GM19438 (cell line): ENCODE measurements around the gene CARMIL1.

Source experiments
- ATAC-seq: cut with Tn5 transposase; IDR thresholded peaks from one replicate; pipeline ENCODE4 v1.9.1; 2021; ENCODE audit warnings: low read depth; ENCODE audit not compliant: unreplicated experiment

Gene CARMIL1

GRCh38 chr6:25490018-25490801 is 211.0 kb downstream of the CARMIL1 start:
- ATAC-seq: no peak

- no peak for ATAC-seq
Observed at GRCh38 chr6:25492951-25493350, 213.8 kb downstream of the CARMIL1 start.

DNA sequence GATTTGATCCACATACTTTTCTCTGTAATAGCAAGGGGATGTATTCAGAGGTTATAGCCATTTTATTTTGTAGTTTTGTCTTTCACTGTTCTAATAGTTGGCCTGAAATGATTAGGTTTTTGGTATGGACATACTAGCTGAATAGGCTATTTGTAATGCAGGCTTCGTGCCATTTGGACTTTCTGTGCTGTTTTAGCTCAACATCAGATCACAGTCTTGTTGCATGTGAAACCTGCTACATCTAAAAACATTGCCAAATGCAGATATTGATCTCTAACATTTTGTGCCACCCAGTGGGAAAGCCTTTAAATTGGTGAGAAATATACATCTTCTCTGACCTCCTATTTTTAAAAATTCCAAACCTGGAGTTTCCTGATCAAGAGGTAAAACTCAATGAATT is 215.3 kb downstream of the CARMIL1 start:
- ATAC-seq: no peak

DNA sequence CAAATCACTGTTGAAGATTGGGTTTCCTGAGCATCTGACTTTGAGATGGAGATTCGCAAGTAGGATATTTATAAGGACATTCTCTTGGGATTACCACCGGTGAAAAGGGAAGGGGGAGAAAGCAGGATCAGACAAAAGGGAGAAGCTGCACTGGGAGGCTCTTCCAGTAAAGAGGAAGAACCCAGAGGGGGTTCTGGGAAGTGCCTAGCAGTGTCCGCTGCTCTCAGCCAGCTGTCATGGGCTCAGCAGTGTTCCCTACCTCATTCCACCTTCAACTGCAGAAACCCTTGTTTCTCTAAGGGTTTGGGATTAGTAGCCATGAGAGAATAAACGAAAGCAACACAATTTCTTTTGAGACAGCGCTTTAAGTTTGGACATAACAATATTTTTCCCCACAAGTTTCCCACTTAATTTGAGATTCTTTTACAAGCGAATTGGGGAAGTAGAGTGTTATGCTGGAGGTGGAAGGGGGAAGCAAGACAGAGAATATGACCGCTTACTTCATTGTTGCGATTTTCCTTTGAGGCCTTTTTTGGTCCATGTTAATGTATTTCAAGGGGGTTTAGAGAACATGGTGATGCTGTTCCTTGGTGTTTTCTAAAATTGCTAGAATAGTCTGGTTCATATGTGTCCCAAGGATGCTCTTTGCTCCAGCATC is 218.3 kb downstream of the CARMIL1 start:
- ATAC-seq: no peak

DNA sequence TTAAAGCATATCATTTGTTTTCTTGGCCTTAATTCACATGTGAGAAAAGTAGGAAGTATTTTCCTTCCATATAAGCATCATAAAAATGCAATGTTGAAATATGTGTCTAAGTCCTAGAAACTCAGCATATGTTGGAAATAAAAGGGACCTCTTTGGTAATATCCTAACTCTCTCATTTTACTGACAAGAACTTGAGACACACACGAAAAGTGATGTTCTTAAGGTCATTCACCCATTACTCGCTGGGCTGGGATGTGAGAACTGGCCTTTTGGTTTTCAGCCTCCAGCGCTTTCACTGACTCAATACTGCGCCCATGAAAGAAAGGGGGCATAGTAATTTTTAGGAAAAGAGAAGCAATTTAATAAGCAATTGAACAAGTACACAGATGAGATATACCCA is 219.3 kb downstream of the CARMIL1 start:
- no peak for ATAC-seq

DNA sequence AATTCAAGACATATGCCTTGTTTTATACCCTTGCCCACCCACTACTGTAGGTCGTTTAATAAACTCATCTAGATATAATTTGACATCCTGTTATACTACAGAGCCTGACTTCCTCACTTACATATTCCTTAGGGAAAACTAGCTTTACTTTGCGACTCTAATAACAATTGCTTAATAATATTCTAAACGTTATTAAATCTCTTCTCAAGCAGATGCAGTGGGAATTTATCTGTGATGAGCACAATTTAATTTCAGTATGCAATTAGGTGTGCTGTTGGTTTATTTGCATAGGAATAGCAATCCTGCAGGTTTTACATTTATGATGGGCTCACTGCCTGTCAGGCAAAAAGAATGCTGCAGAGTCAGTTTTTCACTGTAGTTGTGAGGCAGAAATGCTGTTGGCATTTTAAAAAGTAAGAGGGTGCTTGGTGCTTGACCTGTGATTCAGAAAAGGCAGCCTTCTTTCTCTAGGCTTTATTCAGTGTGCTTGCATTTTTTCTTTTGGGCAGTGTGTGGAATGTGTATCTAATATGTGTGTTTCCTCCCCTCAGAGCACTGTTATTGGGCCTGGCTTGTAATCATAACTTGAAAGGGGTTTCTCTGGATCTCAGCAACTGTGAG is 220.6 kb downstream of the CARMIL1 start:
- no peak for ATAC-seq

DNA sequence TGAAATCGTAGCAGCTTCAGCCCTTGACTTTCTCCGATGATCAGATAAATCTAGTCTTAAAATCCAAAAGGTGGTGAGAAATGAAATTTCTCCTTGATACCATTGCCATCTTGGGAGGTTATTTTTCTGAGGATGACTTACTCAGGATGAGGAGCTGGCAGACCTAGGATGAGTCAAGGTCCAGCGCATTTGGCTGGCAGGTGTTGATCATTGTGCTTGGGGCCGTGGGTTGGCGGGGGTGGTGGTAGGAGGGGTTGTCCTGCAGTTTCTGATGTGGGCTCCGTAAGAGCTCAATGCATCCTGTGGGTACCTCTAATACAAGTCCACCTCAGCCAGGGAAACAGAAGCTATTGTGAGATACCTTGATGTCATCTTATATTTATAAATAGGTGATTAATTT is 224.5 kb downstream of the CARMIL1 start:
- ATAC-seq: no peak

GRCh38 chr6:25504661-25505060 is 225.5 kb downstream of the CARMIL1 start:
- no peak for ATAC-seq

DNA sequence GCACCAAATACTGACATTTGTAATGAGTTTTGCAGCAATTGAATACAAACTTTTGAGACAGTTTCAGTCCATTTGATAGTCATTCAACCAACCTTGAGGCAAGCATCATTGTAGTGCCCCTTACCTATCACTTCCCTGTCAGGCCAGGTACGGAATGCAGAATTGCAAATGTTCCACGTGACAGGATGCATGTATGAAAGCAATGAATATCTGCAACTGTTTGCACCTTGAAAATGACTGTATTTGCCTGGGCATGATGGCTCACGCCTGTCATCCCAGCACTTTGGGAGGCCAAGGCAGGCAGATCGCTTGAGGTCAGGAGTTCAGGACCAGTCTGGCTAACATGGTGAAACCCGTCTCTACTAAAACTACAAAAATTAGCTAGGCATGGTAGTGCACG is 226.8 kb downstream of the CARMIL1 start:
- no peak for ATAC-seq

GRCh38 chr6:25508051-25508450 is 228.9 kb downstream of the CARMIL1 start:
- ATAC-seq: no peak

DNA sequence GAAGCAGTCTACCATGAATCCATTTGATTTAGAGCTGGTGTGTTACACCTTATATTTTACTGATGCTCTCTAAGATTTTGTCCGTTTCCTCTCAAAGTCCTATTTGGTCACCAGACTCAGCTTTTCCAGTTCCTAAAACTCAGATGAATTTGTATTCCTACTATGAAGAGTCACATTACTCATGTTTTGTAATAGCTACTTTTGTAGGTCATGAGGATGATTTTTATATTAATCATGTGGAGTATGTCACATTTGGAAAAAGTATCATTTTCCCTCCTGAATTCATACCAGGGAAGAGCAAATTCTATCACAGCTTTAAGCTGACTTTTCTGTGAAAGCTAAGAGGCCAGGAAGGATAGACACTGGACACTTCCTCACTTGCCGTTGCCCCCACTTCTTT is 232.2 kb downstream of the CARMIL1 start:
- no peak for ATAC-seq

DNA sequence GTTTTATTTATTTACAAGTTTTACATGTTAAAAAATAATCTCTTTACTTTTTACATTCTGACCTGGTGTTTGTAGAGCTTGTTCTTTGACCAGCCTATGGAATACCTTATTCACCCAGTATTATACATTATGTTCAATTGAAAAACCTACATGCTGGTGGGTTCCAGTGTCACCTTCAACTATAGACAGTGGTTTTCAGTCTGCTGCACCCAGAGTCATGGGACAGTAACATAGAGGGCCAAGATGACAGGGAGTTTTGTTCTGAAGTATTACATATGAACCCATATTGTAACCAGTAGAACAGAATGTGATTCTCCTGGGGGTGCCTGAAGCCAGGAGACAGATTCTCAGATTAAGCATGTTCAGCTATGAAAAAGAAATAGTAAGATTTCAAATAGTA is 233.4 kb downstream of the CARMIL1 start:
- no peak for ATAC-seq

DNA sequence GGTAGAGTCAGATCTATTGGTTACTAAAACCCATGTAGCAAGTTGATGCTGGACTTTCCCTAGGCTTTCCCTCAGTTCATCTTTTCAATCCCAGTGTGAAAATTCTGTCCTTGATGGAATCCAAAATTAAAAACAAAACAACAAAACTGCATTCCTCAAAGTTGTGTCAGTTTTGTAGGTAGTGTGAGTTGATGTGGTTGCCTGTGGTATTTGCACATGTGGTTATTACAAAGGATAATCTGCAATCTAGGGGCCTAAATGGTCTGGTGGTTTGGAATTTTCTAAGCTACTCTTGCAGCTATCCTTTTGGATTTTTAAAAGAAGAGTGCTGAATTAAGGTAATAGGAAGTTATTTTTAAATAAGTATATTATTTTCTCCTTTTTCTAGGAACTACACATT is 240.7 kb downstream of the CARMIL1 start:
- no peak for ATAC-seq

DNA sequence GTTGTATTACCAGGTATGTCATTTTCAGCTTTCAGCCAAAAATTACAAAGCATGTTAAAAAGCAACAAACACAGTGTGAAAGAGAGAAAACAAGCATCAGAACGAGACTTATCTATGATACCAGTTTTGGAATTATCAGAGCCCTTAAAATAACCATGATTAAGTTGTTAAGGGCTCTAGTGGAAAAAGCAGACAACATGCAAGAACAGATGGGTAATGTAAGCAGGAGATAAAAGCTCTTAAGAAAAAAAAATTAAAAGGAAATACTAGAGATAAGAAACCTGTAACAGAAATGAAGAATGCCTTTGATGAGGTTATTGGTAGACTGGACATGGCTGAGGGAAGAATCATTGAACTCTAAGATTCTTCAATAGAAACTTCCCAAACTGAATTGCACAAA is 245.4 kb downstream of the CARMIL1 start:
- no peak for ATAC-seq

DNA sequence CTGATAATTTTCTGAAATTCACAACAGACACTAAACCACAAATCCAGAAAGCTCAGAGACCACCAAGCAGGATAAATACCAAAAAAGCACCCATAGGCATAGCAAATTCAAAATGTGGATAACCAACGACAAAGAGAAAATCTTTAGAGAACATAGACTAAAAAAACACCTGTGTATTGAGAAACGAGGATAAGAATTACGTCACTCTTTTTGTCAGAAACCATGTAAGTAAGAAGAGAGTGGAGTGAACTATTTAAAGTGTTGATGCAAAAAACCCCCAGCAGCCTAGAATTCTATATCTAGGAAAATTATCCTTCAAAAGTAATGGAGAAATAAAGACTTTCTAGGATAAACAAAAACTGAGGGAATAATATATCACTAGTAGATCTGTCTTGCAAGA is 245.9 kb downstream of the CARMIL1 start:
- no peak for ATAC-seq

DNA sequence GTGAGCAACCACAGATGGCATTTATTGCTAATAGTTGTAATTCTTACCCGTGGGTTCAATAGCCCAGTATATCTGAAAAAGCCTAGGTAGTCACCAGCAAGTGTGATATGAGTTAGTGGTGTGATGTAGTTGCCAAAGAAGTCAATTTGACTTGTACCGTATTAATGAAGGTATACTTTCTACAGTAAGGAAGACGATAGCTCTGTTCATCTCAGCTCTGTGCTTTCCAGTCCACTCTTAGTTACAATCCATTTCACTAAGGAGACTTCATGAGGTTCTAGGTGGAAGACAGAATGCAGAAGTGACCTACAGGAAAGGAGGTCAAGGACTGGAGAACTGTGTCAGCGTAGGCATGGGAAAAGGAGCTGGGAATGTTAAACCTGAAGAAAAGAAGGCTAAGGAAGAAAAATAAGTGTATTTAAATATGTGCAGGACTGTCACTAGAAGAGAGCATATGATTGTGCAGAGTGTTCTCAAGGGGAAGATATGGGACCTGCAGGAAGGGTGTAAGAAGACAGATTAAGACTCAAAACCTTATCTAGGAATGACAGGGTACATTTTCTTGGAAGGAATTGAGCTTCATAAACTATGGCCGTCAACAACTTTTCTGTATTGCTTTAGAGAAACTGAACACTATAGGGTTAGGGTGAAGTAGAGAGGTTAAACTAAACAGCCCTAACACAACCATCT is 255.9 kb downstream of the CARMIL1 start:
- no peak for ATAC-seq

DNA sequence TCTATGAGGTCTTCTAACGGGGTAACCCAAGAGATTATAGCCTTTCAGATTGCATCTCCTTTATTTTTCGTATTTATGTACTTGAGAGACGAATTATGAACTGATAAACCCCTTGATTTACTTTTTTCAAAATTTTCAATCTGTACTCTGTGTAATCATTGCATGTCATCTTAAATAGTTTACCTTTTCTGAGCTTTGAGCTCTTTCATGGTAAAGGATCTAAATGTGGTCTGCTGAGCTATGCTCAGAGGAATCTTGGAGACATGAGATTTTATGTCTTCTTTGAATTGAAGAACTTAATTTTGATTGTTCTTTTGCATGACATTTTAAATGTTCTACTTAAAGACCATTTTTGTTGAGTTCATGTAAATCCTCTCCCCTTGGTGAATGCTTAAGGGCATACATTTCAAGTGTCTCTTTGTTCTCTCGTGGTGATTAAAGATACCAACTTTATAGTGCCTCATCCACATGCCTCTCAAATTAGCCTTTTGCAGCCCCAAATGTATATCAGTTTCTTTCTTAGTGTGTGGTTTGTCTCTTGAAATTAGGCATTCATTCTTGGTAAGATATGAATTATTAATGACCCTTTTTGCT is 256.6 kb downstream of the CARMIL1 start:
- no peak for ATAC-seq

GRCh38 chr6:25536781-25537180 is 257.6 kb downstream of the CARMIL1 start:
- ATAC-seq: no peak

DNA sequence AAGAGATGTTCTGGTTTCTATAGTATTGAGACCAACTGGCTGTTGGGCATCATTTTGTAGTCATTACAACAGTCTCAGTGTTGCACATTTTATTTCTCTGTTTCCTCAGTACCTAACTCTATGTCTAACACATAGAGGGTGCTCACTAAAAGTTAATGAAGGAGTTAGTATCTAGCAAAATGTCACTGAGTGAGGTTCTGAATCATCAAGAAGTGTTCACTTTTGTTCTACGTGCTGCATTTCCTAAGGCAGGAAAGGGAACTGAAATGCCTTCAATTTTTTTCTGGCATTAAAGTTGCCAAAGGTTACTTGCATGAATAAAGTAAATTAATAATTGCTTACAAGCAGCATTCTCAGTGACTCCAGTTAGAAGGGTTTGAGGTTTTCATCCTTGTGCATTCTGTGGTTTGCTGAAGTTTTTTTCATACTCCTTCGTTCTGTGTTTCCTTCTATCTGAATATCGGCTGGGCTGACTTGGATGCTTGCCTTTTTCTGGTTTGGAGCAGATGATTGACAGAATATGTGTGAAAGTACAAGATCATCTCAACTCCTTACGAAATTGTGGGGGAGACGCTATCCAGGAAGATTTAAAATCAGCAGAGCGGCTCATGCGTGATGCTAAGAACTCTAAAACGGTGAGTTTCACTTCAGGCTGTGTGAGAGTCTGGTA is 258.3 kb downstream of the CARMIL1 start:
- no peak for ATAC-seq

GRCh38 chr6:25541228-25541627 is 262.1 kb downstream of the CARMIL1 start:
- ATAC-seq: no peak
